Suprapubic skin (tissue), 4 donors: Measurements from ENCODE around the gene PPP2R2C.

Source experiments
- CTCF ChIP-seq, 2 donors: fragments of 200-600 bp in 1 of 2; fragments of 450-650 bp in 1 of 2; sonication (generic) in 1 of 2; IDR thresholded peaks; one replicate each; pipeline ENCODE4 v1.5.1; 2016 to 2019; ENCODE audit warnings: antibody characterized with exemption in 2 of 2, mild to moderate bottlenecking in 1 of 2, moderate library complexity in 1 of 2
- EP300 ChIP-seq: sonication (generic); formaldehyde crosslinking; IDR thresholded peaks from one replicate; pipeline ENCODE4 v1.6.1; 2017; ENCODE audit warnings: antibody characterized with exemption
- POLR2A ChIP-seq, 2 donors: fragments of 450-650 bp; IDR thresholded peaks; one replicate each; pipeline ENCODE4 v1.6.1; 2017; ENCODE audit warnings: antibody characterized with exemption in 2 of 2, mild to moderate bottlenecking in 2 of 2, moderate library complexity in 2 of 2
- POLR2AphosphoS5 ChIP-seq, 3 donors: sonication (generic); formaldehyde crosslinking; IDR thresholded peaks; one replicate each; pipeline ENCODE4 v1.6.1; 2017; ENCODE audit warnings: antibody characterized with exemption in 3 of 3

- TF ChIP-seq CTCF (IDR thresholded peaks at IDR 0.05) (no peak), POLR2A (IDR thresholded peaks at IDR 0.05) (no peak), POLR2AphosphoS5 (IDR thresholded peaks at IDR 0.05) (no peak), EP300 (no peak)
Observed at GRCh38 chr4:6410664-6411063, 61.8 kb downstream of the PPP2R2C start.
